GM18499 (cell line): ENCODE results near the gene TMEM174.
"Not testable (repeated sequence)": the region's sequence is repeated elsewhere in the genome, so short reads cannot be mapped to it uniquely, and the experiment has no call there.

ENCODE experiments used
- ATAC-seq: cut with Tn5 transposase; IDR thresholded peaks from one replicate; pipeline ENCODE4 v1.9.1; 2021; ENCODE audit warnings: moderate number of reproducible peaks; ENCODE audit not compliant: insufficient read depth, unreplicated experiment

The TMEM174 gene

GRCh38 chr5:73215891-73216610 is 43.1 kb downstream of the TMEM174 start:
- no peak for ATAC-seq

GRCh38 chr5:73218552-73219171 is 45.7 kb downstream of the TMEM174 start:
- ATAC-seq, result no peak

- not testable (repeated sequence) for ATAC-seq
These were observed 46.3 kb downstream of the TMEM174 start for GRCh38 chr5:73219336-73219735.

GRCh38 chr5:73221161-73221560 is 48.2 kb downstream of the TMEM174 start:
- ATAC-seq, result no peak

GRCh38 chr5:73221726-73222125 is 48.7 kb downstream of the TMEM174 start:
- no peak for ATAC-seq

- ATAC-seq, result no peak
These were observed 49.2 kb downstream of the TMEM174 start for GRCh38 chr5:73222173-73222572.
